Smooth muscle cell (in vitro differentiated cells): Measurements from ENCODE around the gene COL8A2. TPM values are rescaled to one million over a fixed set of nuclear protein-coding genes. Genes with fewer than 3 reads are reported as not detected.

ENCODE experiments used
- DNase-seq: peaks from one replicate; lab custom pipeline; 2025; ENCODE audit not compliant: unreplicated experiment; lab: John Stamatoyannopoulos, UW
- H2AFZ ChIP-seq: fragments of 200-600 bp; sonication (generic); 2 replicates; pipeline ENCODE4 v1.6.0; 2016; ENCODE audit warnings: antibody characterized with exemption, low read depth, mild to moderate bottlenecking
- H3F3A ChIP-seq: fragments of 200-600 bp; sonication (generic); 2 replicates; pipeline ENCODE4 v1.6.0; 2017; ENCODE audit warnings: antibody characterized with exemption, low read depth
- H3K27ac ChIP-seq: fragments of 200-600 bp; sonication (generic); 2 replicates; pipeline ENCODE4 v1.5.1; 2016; ENCODE audit warnings: low read depth, mild to moderate bottlenecking
- H3K27me3 ChIP-seq: fragments of 200-600 bp; sonication (generic); 2 replicates; pipeline ENCODE4 v1.6.1; 2016; ENCODE audit warnings: low read depth, mild to moderate bottlenecking
- H3K36me3 ChIP-seq: fragments of 200-600 bp; sonication (generic); 2 replicates; pipeline ENCODE4 v1.5.1; 2016; ENCODE audit warnings: low read depth
- H3K4me1 ChIP-seq: fragments of 200-600 bp; sonication (generic); 2 replicates; pipeline ENCODE4 v1.5.1; 2016; ENCODE audit warnings: low read depth
- H3K4me2 ChIP-seq: fragments of 200-600 bp; sonication (generic); 2 replicates; pipeline ENCODE4 v1.6.0; 2016; ENCODE audit warnings: mild to moderate bottlenecking
- H3K4me3 ChIP-seq: fragments of 200-600 bp; sonication (generic); 2 replicates; pipeline ENCODE4 v1.5.1; 2016; ENCODE audit warnings: mild to moderate bottlenecking
- H3K79me2 ChIP-seq: fragments of 200-600 bp; sonication (generic); 2 replicates; pipeline ENCODE4 v1.6.0; 2016; ENCODE audit warnings: low read depth, mild to moderate bottlenecking
- H3K9ac ChIP-seq: fragments of 200-600 bp; sonication (generic); 2 replicates; pipeline ENCODE4 v1.6.0; 2016; ENCODE audit warnings: low read depth
- H3K9me3 ChIP-seq: fragments of 200-600 bp; sonication (generic); replicated peaks from 2 replicates; pipeline ENCODE4 v1.5.1; 2016; ENCODE audit warnings: low read depth
- H4K20me1 ChIP-seq: fragments of 200-600 bp; sonication (generic); 2 replicates; pipeline ENCODE4 v1.6.0; 2016; ENCODE audit warnings: low read depth
- CTCF ChIP-seq: fragments of 200-600 bp; sonication (generic); IDR thresholded peaks from 2 replicates; pipeline ENCODE4 v1.5.1; 2017; ENCODE audit warnings: borderline replicate concordance, mild to moderate bottlenecking, antibody characterized with exemption; ENCODE audit not compliant: insufficient read depth, poor library complexity, severe bottlenecking
- WGBS: methylation state at CpG from one replicate; pipeline ENCODE4 v1.1.7; 2016; ENCODE audit warnings: low lambda C conversion rate; 5-methylcytosine and 5-hydroxymethylcytosine counted together
- polyA plus RNA-seq: library from polyadenylated mRNA; unstranded; fragments of >200 nt; fragmentation: Nextera tagmentation; extraction: Ambion mirVana; gene quantifications from 2 replicates; pipeline ENCODE4 v1.2.1, GENCODE V29; 2016
- total RNA-seq: library from RNA; depleted of rRNA; stranded (reverse); fragments of >200 nt; gene quantifications from 2 replicates; pipeline ENCODE4 v1.2.3, GENCODE V29; 2014

Gene COL8A2
- total and polyA plus RNA-seq, 2 experiments from 2014 or later: 21.7 to 59.0 TPM

GRCh38 chr1:36062315-36062714 lies 62.7 kb downstream of the COL8A2 start:
- DNase-seq: no peak
- Histone ChIP-seq H3K9me3 (no peaks in the 10 kb centered on the region), H3F3A (no peaks in the 10 kb centered on the region), H3K4me3 (no peak overlapping the region), H3K27ac (no peak overlapping the region), H3K79me2 (no peaks in the 10 kb centered on the region), H3K9ac (no peak overlapping the region), H2AFZ (no peak overlapping the region), H3K36me3 (peaks cover 7% of the 10 kb centered on the region), H4K20me1 (no peaks in the 10 kb centered on the region), H3K27me3 (no peaks in the 10 kb centered on the region), H3K4me2 (no peak overlapping the region), H3K4me1 (no peaks in the 10 kb centered on the region)
- no peak for TF ChIP-seq CTCF
- WGBS: 86% methylated on average over 1 of the region's 1 CpG

- 100% methylated on average over 5 of the region's 5 CpGs for WGBS
- Histone ChIP-seq H2AFZ (no peak overlapping the region), H3K79me2 (no peaks in the 10 kb centered on the region), H3K27ac (no peak overlapping the region), H3K4me3 (no peak overlapping the region), H3F3A (no peaks in the 10 kb centered on the region), H3K4me1 (no peaks in the 10 kb centered on the region), H3K4me2 (no peak overlapping the region), H3K36me3 (peaks cover 12% of the 10 kb centered on the region), H3K9ac (no peak overlapping the region), H4K20me1 (no peaks in the 10 kb centered on the region), H3K9me3 (no peaks in the 10 kb centered on the region), H3K27me3 (no peaks in the 10 kb centered on the region)
- TF ChIP-seq CTCF: no peak
- DNase-seq: no peak
Measured at GRCh38 chr1:36055706-36056105, 69.3 kb downstream of the COL8A2 start.

GRCh38 chr1:36053978-36054377 lies 71.0 kb downstream of the COL8A2 start:
- TF ChIP-seq CTCF: no peak
- Histone ChIP-seq H3K9me3 (no peaks in the 10 kb centered on the region), H3K4me3 (no peak overlapping the region), H3K27me3 (no peaks in the 10 kb centered on the region), H3K9ac (no peak overlapping the region), H3K79me2 (no peaks in the 10 kb centered on the region), H3F3A (no peaks in the 10 kb centered on the region), H4K20me1 (no peaks in the 10 kb centered on the region), H3K27ac (no peak overlapping the region), H2AFZ (no peak overlapping the region), H3K4me1 (no peaks in the 10 kb centered on the region), H3K4me2 (no peak overlapping the region), H3K36me3 (peaks cover 10% of the 10 kb centered on the region)
- DNase-seq: no peak

- H3K4me3 ChIP-seq: no peak overlapping the region
- H3K9ac ChIP-seq: no peak overlapping the region
- TF ChIP-seq CTCF: no peak
- no peaks in the 10 kb centered on the region for H3K27me3 ChIP-seq
- H4K20me1 ChIP-seq: no peaks in the 10 kb centered on the region
- peaks cover 12% of the 10 kb centered on the region for H3K36me3 ChIP-seq
- no peaks in the 10 kb centered on the region for H3K9me3 ChIP-seq
- H3K4me2 ChIP-seq: no peak overlapping the region
- H3K79me2 ChIP-seq: no peaks in the 10 kb centered on the region
- no peaks in the 10 kb centered on the region for H3F3A ChIP-seq
- H3K27ac ChIP-seq: no peak overlapping the region
- H3K4me1 ChIP-seq: no peaks in the 10 kb centered on the region
- no peak for DNase-seq
- H2AFZ ChIP-seq: no peak overlapping the region
Measured at GRCh38 chr1:36051821-36052220, 73.2 kb downstream of the COL8A2 start.

Other genes with a start within 250 kb of the COL8A2 start
- gene AGO1, start 242.0 kb downstream of the COL8A2 start, total RNA-seq: 10.8 and 15.3 TPM in 2 replicates
- 4.9 and 8.1 TPM in 2 replicates for gene AGO1, start 242.0 kb downstream of the COL8A2 start, polyA plus RNA-seq
- 22.6 and 31.6 TPM in 2 replicates for gene AGO3, start 194.1 kb downstream of the COL8A2 start, total RNA-seq
- 14.3 and 22.9 TPM in 2 replicates for gene AGO3, start 194.1 kb downstream of the COL8A2 start, polyA plus RNA-seq
- gene TEKT2, start 41.1 kb downstream of the COL8A2 start, total RNA-seq: 0.27 TPM in 1 of 2 replicates, not detected in the other
- 0.66 and 0.85 TPM in 2 replicates for gene TEKT2, start 41.1 kb downstream of the COL8A2 start, polyA plus RNA-seq
- 26.7 and 31.0 TPM in 2 replicates for gene ADPRS, start 36.3 kb downstream of the COL8A2 start, total RNA-seq
- 38.8 and 44.1 TPM in 2 replicates for gene ADPRS, start 36.3 kb downstream of the COL8A2 start, polyA plus RNA-seq
- gene TRAPPC3, start 24.3 kb upstream of the COL8A2 start, total RNA-seq: 67.8 and 202 TPM in 2 replicates
- gene TRAPPC3, start 24.3 kb upstream of the COL8A2 start, polyA plus RNA-seq: 113 and 114 TPM in 2 replicates
- gene MAP7D1, start 30.9 kb upstream of the COL8A2 start, total RNA-seq: 102 and 109 TPM in 2 replicates
- 169 and 186 TPM in 2 replicates for gene MAP7D1, start 30.9 kb upstream of the COL8A2 start, polyA plus RNA-seq
- gene THRAP3, start 99.2 kb upstream of the COL8A2 start, total RNA-seq: 60.5 and 97.2 TPM in 2 replicates
- gene THRAP3, start 99.2 kb upstream of the COL8A2 start, polyA plus RNA-seq: 44.1 and 45.1 TPM in 2 replicates
- gene SH3D21, start 181.1 kb upstream of the COL8A2 start, total RNA-seq: 12.0 and 16.4 TPM in 2 replicates
- 6.9 and 8.2 TPM in 2 replicates for gene SH3D21, start 181.1 kb upstream of the COL8A2 start, polyA plus RNA-seq
- gene EVA1B, start 198.4 kb upstream of the COL8A2 start, total RNA-seq: 49.8 and 88.7 TPM in 2 replicates
- gene EVA1B, start 198.4 kb upstream of the COL8A2 start, polyA plus RNA-seq: 164 and 182 TPM in 2 replicates